Measurements from ENCODE around the gene BUD31. TPM values are rescaled to one million over a fixed set of nuclear protein-coding genes. Genes with fewer than 3 reads are reported as not detected.

Gene BUD31
- total RNA-seq, 1 experiment from 2014 or later, result 104 TPM

DNA sequence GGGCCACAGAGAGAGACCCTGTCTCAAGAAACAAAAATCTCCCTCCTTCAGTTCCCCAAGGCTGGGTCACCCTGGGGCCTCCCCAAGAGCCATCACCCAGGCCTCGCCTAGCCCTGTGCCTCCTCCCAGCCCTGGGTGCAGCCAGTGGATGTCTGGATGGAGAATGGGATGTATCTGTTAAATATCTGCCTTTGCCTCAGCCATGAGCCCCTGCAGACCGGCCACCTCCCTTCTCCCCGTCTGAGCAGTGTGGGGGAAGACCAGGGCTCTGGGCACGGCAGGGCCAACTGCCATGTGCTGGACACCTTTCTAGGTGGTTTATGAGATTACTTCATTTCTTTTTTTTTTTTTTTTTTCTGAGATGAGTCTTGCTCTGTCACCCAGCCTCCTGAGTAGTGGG is 24.2 kb upstream of the BUD31 start:
- Histone ChIP-seq H3K56ac (ENCODE audit: insufficient read length, low read depth, low read length) (no peak overlapping the region), H3K9ac (ENCODE audit: extremely low read depth, insufficient read length, low read length) (no peak overlapping the region), H3K18ac (ENCODE audit: insufficient read length, low read depth, low read length) (no peak overlapping the region), H4K91ac (ENCODE audit: insufficient read length, low read depth, low read length) (no peak overlapping the region), H3K79me2 (ENCODE audit: insufficient read depth, low read length) (no peaks in the 10 kb centered on the region), H2BK20ac (ENCODE audit: low read depth, low read length, poor library complexity, severe bottlenecking) (no peak overlapping the region), H3K23ac (ENCODE audit: insufficient read length, low read depth, low read length) (no peak overlapping the region), H2AK5ac (ENCODE audit: insufficient read length, low read length) (no peak overlapping the region), H3K9me3 (ENCODE audit: control insufficient read depth, low read depth, low read length) (no peaks in the 10 kb centered on the region), H2BK15ac (ENCODE audit: low read depth, low read length) (no peak overlapping the region), H3T11ph (ENCODE audit: low read length) (no peak overlapping the region), H3K14ac (ENCODE audit: insufficient read depth, low read length) (no peak overlapping the region), H3K27ac (ENCODE audit: insufficient read length, low read depth, low read length) (no peak overlapping the region), H3K23me2 (ENCODE audit: insufficient read length, low read depth, low read length, poor library complexity, severe bottlenecking) (no peaks in the 10 kb centered on the region), H3K27me3 (ENCODE audit: insufficient read depth, low read length) (no peaks in the 10 kb centered on the region), H4K8ac (replicated peaks; ENCODE audit: insufficient read length, low read depth, low read length) (no peak overlapping the region), H3K4me2 (ENCODE audit: insufficient read depth, insufficient read length, low read length) (no peak overlapping the region), H3K79me1 (ENCODE audit: insufficient read depth, low read depth, low read length, poor library complexity, severe bottlenecking) (peaks cover 6% of the 10 kb centered on the region), H2BK12ac (ENCODE audit: insufficient read length, low read depth, low read length) (no peak overlapping the region), H4K5ac (ENCODE audit: insufficient read length, low read depth, low read length) (no peak overlapping the region), H2AFZ (ENCODE audit: low read length) (no peak overlapping the region), H2BK120ac (ENCODE audit: low read depth, low read length, poor library complexity, severe bottlenecking) (no peak overlapping the region), H2BK5ac (ENCODE audit: insufficient read length, low read length) (no peak overlapping the region), H4K20me1 (ENCODE audit: control insufficient read depth, insufficient read depth, insufficient read length) (no peaks in the 10 kb centered on the region), H3K4ac (ENCODE audit: low read depth, low read length) (no peak overlapping the region), H3K4me1 (ENCODE audit: insufficient read depth, low read length) (no peaks in the 10 kb centered on the region)
- Mint-ChIP-seq H3K9me3 (no peaks in the 10 kb centered on the region; a peak in 1 of 5 replicates), H3K4me3 (no peak overlapping the region), H3K4me1 (peaks cover 4 to 8% of the 10 kb centered on the region in 2 experiments), H3K36me3 (ENCODE audit: insufficient read depth in 1 of 3, low read depth in 3 of 3) (peaks cover 9 to 36% (median 17%) of the 10 kb centered on the region in 3 experiments; a peak in 6 of 7 replicates), H3K27ac (no peak overlapping the region), H3K27me3 (ENCODE audit: low read depth) (no peaks in the 10 kb centered on the region; the same call in 1 of the 2 replicates)
- DNase-seq, result no peak
- TF ChIP-seq, protein P1, sequence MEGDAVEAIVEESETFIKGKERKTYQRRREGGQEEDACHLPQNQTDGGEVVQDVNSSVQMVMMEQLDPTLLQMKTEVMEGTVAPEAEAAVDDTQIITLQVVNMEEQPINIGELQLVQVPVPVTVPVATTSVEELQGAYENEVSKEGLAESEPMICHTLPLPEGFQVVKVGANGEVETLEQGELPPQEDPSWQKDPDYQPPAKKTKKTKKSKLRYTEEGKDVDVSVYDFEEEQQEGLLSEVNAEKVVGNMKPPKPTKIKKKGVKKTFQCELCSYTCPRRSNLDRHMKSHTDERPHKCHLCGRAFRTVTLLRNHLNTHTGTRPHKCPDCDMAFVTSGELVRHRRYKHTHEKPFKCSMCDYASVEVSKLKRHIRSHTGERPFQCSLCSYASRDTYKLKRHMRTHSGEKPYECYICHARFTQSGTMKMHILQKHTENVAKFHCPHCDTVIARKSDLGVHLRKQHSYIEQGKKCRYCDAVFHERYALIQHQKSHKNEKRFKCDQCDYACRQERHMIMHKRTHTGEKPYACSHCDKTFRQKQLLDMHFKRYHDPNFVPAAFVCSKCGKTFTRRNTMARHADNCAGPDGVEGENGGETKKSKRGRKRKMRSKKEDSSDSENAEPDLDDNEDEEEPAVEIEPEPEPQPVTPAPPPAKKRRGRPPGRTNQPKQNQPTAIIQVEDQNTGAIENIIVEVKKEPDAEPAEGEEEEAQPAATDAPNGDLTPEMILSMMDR (conservative IDR thresholded peaks at IDR 0.05), result no peak
- no CpG with 5 or more reads among the region's 4 CpGs for WGBS (ENCODE audit: extremely low coverage, insufficient read length, low lambda C conversion rate)

Data from H9 (cell line).